ENCODE results near the gene GLYR1.

Gene GLYR1

GRCh38 chr16:4828567-4829321, 18.3 kb downstream of the GLYR1 start:
- Histone ChIP-seq H3K27ac (no peak overlapping the region), H3K9me3 (replicated peaks in 1 of 11) (no peaks in the 10 kb centered on the region), H3K27me3 (no peaks in the 10 kb centered on the region), H3K9ac (no peak overlapping the region), H4K20me1 (peaks cover 25 to 93% (median 78%) of the 10 kb centered on the region in 11 experiments; a peak in 21 of 22 replicates), H3K4me2 (no peak overlapping the region), H3K36me3 (peaks cover 97 to 100% (median 100%) of the 10 kb centered on the region in 11 experiments), H3K4me1 (peaks cover 0 to 9% (median 8%) of the 10 kb centered on the region in 10 experiments; a peak in 13 of 20 replicates), H3K4me3 (no peak overlapping the region)
- no peak for TF ChIP-seq Cebpa-rat (IDR thresholded peaks at IDR 0.05)

DNA sequence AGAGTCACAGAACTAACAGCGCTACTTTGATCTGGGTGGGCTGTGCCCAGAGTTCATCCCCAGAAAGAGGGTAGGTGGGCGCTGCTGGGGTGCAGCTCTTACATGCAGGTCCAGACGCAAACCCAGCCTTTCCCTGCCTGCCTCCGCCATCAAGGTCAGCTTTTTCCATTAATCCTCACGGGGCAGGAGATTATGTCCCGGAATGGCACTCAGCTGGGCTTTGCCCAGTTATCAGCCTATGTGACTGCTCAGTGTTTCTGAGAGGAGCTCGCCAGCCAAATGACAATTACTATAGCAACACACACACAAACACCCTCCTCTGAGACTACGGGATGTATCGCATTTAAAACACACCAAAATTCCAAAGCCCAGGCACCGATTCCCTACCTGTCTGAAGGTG, 20.1 kb downstream of the GLYR1 start:
- TF ChIP-seq Cebpa-rat (IDR thresholded peaks at IDR 0.05): no peak
- peaks cover 0 to 1% (median 0%) of the 10 kb centered on the region in 10 experiments; a peak in 3 of 20 replicates for H3K4me1 ChIP-seq
- no peaks in the 10 kb centered on the region for H3K9me3 ChIP-seq (replicated peaks in 1 of 11)
- H3K9ac ChIP-seq: no peak overlapping the region
- no peak overlapping the region for H3K27ac ChIP-seq
- H3K27me3 ChIP-seq: no peaks in the 10 kb centered on the region
- peaks cover 97 to 100% (median 100%) of the 10 kb centered on the region in 11 experiments for H3K36me3 ChIP-seq
- H3K4me3 ChIP-seq: no peak overlapping the region
- no peak overlapping the region for H3K4me2 ChIP-seq
- H4K20me1 ChIP-seq: peaks cover 12 to 92% (median 64%) of the 10 kb centered on the region in 11 experiments; a peak in 20 of 22 replicates

GRCh38 chr16:4826526-4826925, 20.6 kb downstream of the GLYR1 start:
- Histone ChIP-seq H3K4me2 (no peak overlapping the region), H3K4me1 (peaks cover 0 to 6% (median 0%) of the 10 kb centered on the region in 10 experiments; a peak in 4 of 20 replicates), H3K9me3 (replicated peaks in 1 of 11) (no peaks in the 10 kb centered on the region), H3K4me3 (no peak overlapping the region), H3K36me3 (peaks cover 97 to 100% (median 100%) of the 10 kb centered on the region in 11 experiments), H3K27me3 (no peaks in the 10 kb centered on the region), H3K27ac (no peak overlapping the region), H3K9ac (no peak overlapping the region), H4K20me1 (peaks cover 12 to 92% (median 62%) of the 10 kb centered on the region in 11 experiments; a peak in 20 of 22 replicates)
- no peak for TF ChIP-seq Cebpa-rat (IDR thresholded peaks at IDR 0.05)

- H3K4me1 ChIP-seq: peaks cover 0 to 12% (median 0%) of the 10 kb centered on the region in 10 experiments; a peak in 5 of 20 replicates
- no peak overlapping the region for H3K4me3 ChIP-seq
- no peaks in the 10 kb centered on the region for H3K27me3 ChIP-seq
- H4K20me1 ChIP-seq: peaks cover 12 to 88% (median 56%) of the 10 kb centered on the region in 11 experiments; a peak in 19 of 22 replicates
- H3K27ac ChIP-seq: no peak overlapping the region
- peaks cover 97 to 100% (median 100%) of the 10 kb centered on the region in 11 experiments for H3K36me3 ChIP-seq
- TF ChIP-seq Cebpa-rat (IDR thresholded peaks at IDR 0.05): no peak
- H3K4me2 ChIP-seq: no peak overlapping the region
- H3K9me3 ChIP-seq (replicated peaks in 1 of 11): no peaks in the 10 kb centered on the region
- H3K9ac ChIP-seq: no peak overlapping the region
Observed at GRCh38 chr16:4825196-4825595, 21.9 kb downstream of the GLYR1 start.

- H3K36me3 ChIP-seq: peaks cover 96 to 100% (median 100%) of the 10 kb centered on the region in 11 experiments
- H3K4me3 ChIP-seq: no peak overlapping the region
- no peak overlapping the region for H3K9ac ChIP-seq
- TF ChIP-seq Cebpa-rat (IDR thresholded peaks at IDR 0.05): no peak
- H3K4me1 ChIP-seq: peaks cover 0 to 12% (median 0%) of the 10 kb centered on the region in 10 experiments; a peak in 5 of 20 replicates
- H3K27me3 ChIP-seq: no peaks in the 10 kb centered on the region
- no peak overlapping the region for H3K27ac ChIP-seq
- peaks cover 10 to 72% (median 29%) of the 10 kb centered on the region in 11 experiments; a peak in 18 of 22 replicates for H4K20me1 ChIP-seq
- H3K9me3 ChIP-seq (replicated peaks in 1 of 11): no peaks in the 10 kb centered on the region
- no peak overlapping the region for H3K4me2 ChIP-seq
Observed at GRCh38 chr16:4820652-4821051, 26.4 kb downstream of the GLYR1 start.

GRCh38 chr16:4814542-4815173, 32.4 kb downstream of the GLYR1 start:
- no peak overlapping the region for H3K4me3 ChIP-seq
- no peak for TF ChIP-seq Cebpa-rat (IDR thresholded peaks at IDR 0.05)
- peaks cover 0 to 57% (median 15%) of the 10 kb centered on the region in 11 experiments; a peak in 11 of 22 replicates for H4K20me1 ChIP-seq
- H3K9ac ChIP-seq: no peak overlapping the region
- no peaks in the 10 kb centered on the region for H3K27me3 ChIP-seq
- H3K36me3 ChIP-seq: peaks cover 97 to 100% (median 100%) of the 10 kb centered on the region in 11 experiments
- H3K4me1 ChIP-seq: no peaks in the 10 kb centered on the region
- H3K4me2 ChIP-seq: no peak overlapping the region
- no peaks in the 10 kb centered on the region for H3K9me3 ChIP-seq (replicated peaks in 1 of 11)
- no peak overlapping the region for H3K27ac ChIP-seq

DNA sequence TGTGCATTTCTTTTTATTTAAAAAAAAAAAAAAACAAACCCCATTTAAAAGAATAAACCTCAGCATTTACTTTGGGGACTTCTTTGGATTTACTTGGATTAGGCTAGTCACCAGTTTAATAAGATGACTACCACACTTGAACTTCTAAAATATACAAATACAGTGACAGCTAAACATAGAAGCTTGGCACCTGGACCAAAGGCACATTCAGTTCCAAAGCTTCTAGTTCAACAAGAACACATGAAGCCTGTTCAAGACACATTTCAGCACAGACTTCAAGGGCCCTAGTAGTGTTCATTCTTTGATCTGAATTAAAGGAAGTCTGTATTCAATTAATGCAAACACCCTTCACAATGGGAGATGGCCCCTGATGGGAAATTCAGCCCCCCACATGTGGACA, 33.0 kb downstream of the GLYR1 start:
- Histone ChIP-seq H3K4me2 (no peak overlapping the region), H3K27ac (no peak overlapping the region), H3K36me3 (peaks cover 97 to 100% (median 100%) of the 10 kb centered on the region in 11 experiments), H3K9me3 (replicated peaks in 1 of 11) (no peaks in the 10 kb centered on the region), H3K9ac (no peak overlapping the region), H3K4me1 (no peaks in the 10 kb centered on the region), H3K27me3 (no peaks in the 10 kb centered on the region), H3K4me3 (no peak overlapping the region), H4K20me1 (peaks cover 0 to 53% (median 15%) of the 10 kb centered on the region in 11 experiments; a peak in 11 of 22 replicates)
- no peak for TF ChIP-seq Cebpa-rat (IDR thresholded peaks at IDR 0.05)

- no peaks in the 10 kb centered on the region for H3K27me3 ChIP-seq
- H4K20me1 ChIP-seq: peaks cover 0 to 47% (median 14%) of the 10 kb centered on the region in 11 experiments; a peak in 11 of 22 replicates
- H3K4me2 ChIP-seq: no peak overlapping the region
- no peak overlapping the region for H3K4me3 ChIP-seq
- no peak overlapping the region for H3K27ac ChIP-seq
- H3K36me3 ChIP-seq: peaks cover 97 to 100% (median 100%) of the 10 kb centered on the region in 11 experiments
- no peak for TF ChIP-seq Cebpa-rat (IDR thresholded peaks at IDR 0.05)
- no peaks in the 10 kb centered on the region for H3K9me3 ChIP-seq (replicated peaks in 1 of 11)
- no peaks in the 10 kb centered on the region for H3K4me1 ChIP-seq
- no peak overlapping the region for H3K9ac ChIP-seq
Observed at GRCh38 chr16:4813251-4814003, 33.7 kb downstream of the GLYR1 start.

DNA sequence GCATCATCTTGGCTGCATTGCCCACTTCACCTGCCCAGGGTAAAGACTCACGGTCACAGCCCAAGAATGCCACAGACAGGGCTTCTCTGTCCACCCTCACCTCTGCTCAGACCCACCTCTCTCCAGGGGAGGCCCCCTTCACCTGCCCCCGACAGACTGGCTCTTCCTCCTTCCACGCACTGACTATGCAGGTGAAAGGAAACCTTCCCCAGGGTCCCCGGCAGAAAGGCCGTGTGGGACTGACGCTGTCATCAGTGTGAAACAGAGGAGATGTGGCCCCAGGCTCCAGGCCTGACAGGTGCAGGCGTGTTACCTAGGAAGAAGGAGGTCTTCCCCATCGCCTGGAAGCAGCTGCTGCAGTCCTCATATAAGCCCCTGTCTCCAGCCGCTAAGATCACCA, 35.3 kb downstream of the GLYR1 start:
- Histone ChIP-seq H3K4me2 (no peak overlapping the region), H3K27me3 (no peaks in the 10 kb centered on the region), H3K27ac (no peak overlapping the region), H3K36me3 (peaks cover 96 to 100% (median 98%) of the 10 kb centered on the region in 11 experiments), H4K20me1 (peaks cover 0 to 37% (median 11%) of the 10 kb centered on the region in 11 experiments; a peak in 11 of 22 replicates), H3K9ac (no peak overlapping the region), H3K4me3 (no peak overlapping the region), H3K9me3 (replicated peaks in 1 of 11) (no peaks in the 10 kb centered on the region), H3K4me1 (no peaks in the 10 kb centered on the region)
- no peak for TF ChIP-seq Cebpa-rat (IDR thresholded peaks at IDR 0.05)
